Activated naive CD8-positive, alpha-beta T cell treated with anti-CD3 and anti-CD28 coated beads, Interleukin-2, amount 10 ng/mL, durations not matched to agents 7 days and 5 days (primary cell): ENCODE data around the gene RAB40A. TPM values are rescaled to one million over a fixed set of nuclear protein-coding genes. Genes with fewer than 3 reads are reported as not detected.
"Not testable (repeated sequence)": the region's sequence is repeated elsewhere in the genome, so short reads cannot be mapped to it uniquely, and the experiment has no call there.

Experiments used
- ATAC-seq: fragments of 150-1000 bp; cut with Tn5 transposase; one replicate; pipeline ENCODE4 v1.10.0; 2021; ENCODE audit warnings: low read depth, moderate library complexity
- POLR2A ChIA-PET: fragments of 350-600 bp; sonication (Branson Sonifier 250); formaldehyde crosslinking; loops from one replicate; lab custom pipeline; 2021; ENCODE audit warnings: antibody characterized with exemption; lab: Charles Lee
- DNase-seq: peaks from one replicate; pipeline ENCODE4 v3.0.0; 2021
- H3K27ac Mint-ChIP-seq: one replicate; pipeline ENCODE4 v1.8.0; 2022; ENCODE audit warnings: mild to moderate bottlenecking, mixed read lengths
- H3K27me3 Mint-ChIP-seq: one replicate; pipeline ENCODE4 v1.8.0; 2022; ENCODE audit warnings: mild to moderate bottlenecking, moderate library complexity, mixed read lengths
- H3K36me3 Mint-ChIP-seq: one replicate; pipeline ENCODE4 v1.8.0; 2021; ENCODE audit warnings: mild to moderate bottlenecking, mixed read lengths
- H3K4me1 Mint-ChIP-seq: one replicate; pipeline ENCODE4 v1.8.0; 2021; ENCODE audit warnings: mixed read lengths
- H3K4me3 Mint-ChIP-seq: one replicate; pipeline ENCODE4 v1.8.0; 2022; ENCODE audit warnings: mild to moderate bottlenecking, moderate library complexity, mixed read lengths
- H3K9me3 Mint-ChIP-seq: one replicate; pipeline ENCODE4 v1.8.0; 2021; ENCODE audit warnings: mixed read lengths
- total RNA-seq, 2 experiments: library from RNA; stranded (reverse); gene quantifications; one replicate each; pipeline ENCODE4 v1.2.3, GENCODE V29; 2021

Gene RAB40A
- total RNA-seq, 2 experiments from 2014 or later, result 0.22 to 0.26 TPM

- DNase-seq, result no peak
- H3K4me1 Mint-ChIP-seq, result peaks cover 2% of the 10 kb centered on the region
- H3K27ac Mint-ChIP-seq, result no peak overlapping the region
- H3K36me3 Mint-ChIP-seq, result no peaks in the 10 kb centered on the region
- ATAC-seq, result no peak
- H3K27me3 Mint-ChIP-seq, result peaks cover 3% of the 10 kb centered on the region
- H3K4me3 Mint-ChIP-seq, result no peak overlapping the region
- POLR2A ChIA-PET, result no interaction called here
- no peaks in the 10 kb centered on the region for H3K9me3 Mint-ChIP-seq
These were observed 6.2 kb downstream of the RAB40A start for GRCh38 chrX:103513067-103513466.

GRCh38 chrX:103510031-103510430, 9.3 kb downstream of the RAB40A start:
- Mint-ChIP-seq H3K27me3 (peaks cover 3% of the 10 kb centered on the region), H3K9me3 (no peaks in the 10 kb centered on the region), H3K36me3 (no peaks in the 10 kb centered on the region), H3K27ac (no peak overlapping the region), H3K4me3 (no peak overlapping the region), H3K4me1 (no peaks in the 10 kb centered on the region)
- POLR2A ChIA-PET, result no interaction called here
- ATAC-seq (no peak), DNase-seq (no peak)

GRCh38 chrX:103503853-103504207, 15.5 kb downstream of the RAB40A start:
- DNase-seq (no peak), ATAC-seq (no peak)
- H3K4me3 Mint-ChIP-seq, result no peak overlapping the region
- no peaks in the 10 kb centered on the region for H3K36me3 Mint-ChIP-seq
- no peak overlapping the region for H3K27ac Mint-ChIP-seq
- POLR2A ChIA-PET, result no interaction called here
- H3K4me1 Mint-ChIP-seq, result no peaks in the 10 kb centered on the region
- no peaks in the 10 kb centered on the region for H3K9me3 Mint-ChIP-seq
- no peaks in the 10 kb centered on the region for H3K27me3 Mint-ChIP-seq

GRCh38 chrX:103503163-103503852, 16.0 kb downstream of the RAB40A start:
- no peak overlapping the region for H3K27ac Mint-ChIP-seq
- DNase-seq, result no peak
- H3K4me1 Mint-ChIP-seq, result no peaks in the 10 kb centered on the region
- POLR2A ChIA-PET, result no interaction called here
- H3K4me3 Mint-ChIP-seq, result no peak overlapping the region
- no peaks in the 10 kb centered on the region for H3K27me3 Mint-ChIP-seq
- no peaks in the 10 kb centered on the region for H3K36me3 Mint-ChIP-seq
- no peaks in the 10 kb centered on the region for H3K9me3 Mint-ChIP-seq
- ATAC-seq, result no peak

- DNase-seq (no peak), ATAC-seq (no peak)
- Mint-ChIP-seq H3K27ac (no peak overlapping the region), H3K27me3 (peaks cover 7% of the 10 kb centered on the region), H3K36me3 (no peaks in the 10 kb centered on the region), H3K9me3 (no peaks in the 10 kb centered on the region), H3K4me3 (no peak overlapping the region), H3K4me1 (peaks cover 2% of the 10 kb centered on the region)
- POLR2A ChIA-PET, result no interaction called here
These were observed 20.5 kb downstream of the RAB40A start for GRCh38 chrX:103498786-103499185.

- POLR2A ChIA-PET, result no interaction called here
- no peak overlapping the region for H3K4me3 Mint-ChIP-seq
- no peak for DNase-seq
- H3K27me3 Mint-ChIP-seq, result peaks cover 9% of the 10 kb centered on the region
- no peak overlapping the region for H3K27ac Mint-ChIP-seq
- no peak for ATAC-seq
- H3K36me3 Mint-ChIP-seq, result no peaks in the 10 kb centered on the region
- H3K4me1 Mint-ChIP-seq, result peaks cover 2% of the 10 kb centered on the region
- H3K9me3 Mint-ChIP-seq, result no peaks in the 10 kb centered on the region
These were observed 23.5 kb downstream of the RAB40A start for GRCh38 chrX:103495786-103496185.

- H3K9me3 Mint-ChIP-seq, H3K36me3 Mint-ChIP-seq, POLR2A ChIA-PET, H3K27ac Mint-ChIP-seq, DNase-seq, ATAC-seq, H3K4me1 Mint-ChIP-seq, H3K27me3 Mint-ChIP-seq, H3K4me3 Mint-ChIP-seq: not testable (repeated sequence)
These were observed 25.7 kb downstream of the RAB40A start for GRCh38 chrX:103493578-103493977.

GRCh38 chrX:103489733-103490132, 29.6 kb downstream of the RAB40A start:
- ATAC-seq, H3K4me1 Mint-ChIP-seq, H3K27me3 Mint-ChIP-seq, H3K36me3 Mint-ChIP-seq, DNase-seq, H3K27ac Mint-ChIP-seq, POLR2A ChIA-PET, H3K4me3 Mint-ChIP-seq, H3K9me3 Mint-ChIP-seq: not testable (repeated sequence)

GRCh38 chrX:103488794-103489193, 30.5 kb downstream of the RAB40A start:
- DNase-seq (no peak), ATAC-seq (no peak)
- H3K36me3 Mint-ChIP-seq, result no peaks in the 10 kb centered on the region
- H3K27ac Mint-ChIP-seq, result no peak overlapping the region
- H3K9me3 Mint-ChIP-seq, result no peaks in the 10 kb centered on the region
- no peaks in the 10 kb centered on the region for H3K4me1 Mint-ChIP-seq
- peaks cover 3% of the 10 kb centered on the region for H3K27me3 Mint-ChIP-seq
- POLR2A ChIA-PET, result no interaction called here
- no peak overlapping the region for H3K4me3 Mint-ChIP-seq

- H3K36me3 Mint-ChIP-seq, result no peaks in the 10 kb centered on the region
- no peaks in the 10 kb centered on the region for H3K9me3 Mint-ChIP-seq
- H3K27me3 Mint-ChIP-seq, result peaks cover under 1% of the 10 kb centered on the region
- DNase-seq, result no peak
- POLR2A ChIA-PET, result no interaction called here
- no peak overlapping the region for H3K27ac Mint-ChIP-seq
- no peak for ATAC-seq
- H3K4me1 Mint-ChIP-seq, result no peaks in the 10 kb centered on the region
- H3K4me3 Mint-ChIP-seq, result no peak overlapping the region
These were observed 31.0 kb downstream of the RAB40A start for GRCh38 chrX:103488332-103488731.

- H3K9me3 Mint-ChIP-seq, result no peaks in the 10 kb centered on the region
- H3K36me3 Mint-ChIP-seq, result no peaks in the 10 kb centered on the region
- DNase-seq (no peak), ATAC-seq (no peak)
- H3K4me1 Mint-ChIP-seq, result no peaks in the 10 kb centered on the region
- H3K27ac Mint-ChIP-seq, result no peak overlapping the region
- H3K4me3 Mint-ChIP-seq, result no peak overlapping the region
- POLR2A ChIA-PET, result no interaction called here
- H3K27me3 Mint-ChIP-seq, result no peaks in the 10 kb centered on the region
These were observed 35.6 kb downstream of the RAB40A start for GRCh38 chrX:103483720-103484119.

- Mint-ChIP-seq H3K27me3 (no peaks in the 10 kb centered on the region), H3K4me3 (no peak overlapping the region), H3K27ac (no peak overlapping the region), H3K4me1 (no peaks in the 10 kb centered on the region), H3K9me3 (no peaks in the 10 kb centered on the region), H3K36me3 (no peaks in the 10 kb centered on the region)
- POLR2A ChIA-PET, result no interaction called here
- DNase-seq (no peak), ATAC-seq (no peak)
These were observed 38.8 kb downstream of the RAB40A start for GRCh38 chrX:103480526-103480925.

- no peaks in the 10 kb centered on the region for H3K36me3 Mint-ChIP-seq
- H3K9me3 Mint-ChIP-seq, result no peaks in the 10 kb centered on the region
- H3K27me3 Mint-ChIP-seq, result no peaks in the 10 kb centered on the region
- H3K4me1 Mint-ChIP-seq, result no peaks in the 10 kb centered on the region
- no peak for DNase-seq
- H3K27ac Mint-ChIP-seq, result no peak overlapping the region
- POLR2A ChIA-PET, result no interaction called here
- H3K4me3 Mint-ChIP-seq, result no peak overlapping the region
- ATAC-seq, result no peak
These were observed 41.8 kb downstream of the RAB40A start for GRCh38 chrX:103477496-103477895.

GRCh38 chrX:103475381-103475780, 43.9 kb downstream of the RAB40A start:
- no peak for DNase-seq
- no peak for ATAC-seq
- no peak overlapping the region for H3K4me3 Mint-ChIP-seq
- H3K36me3 Mint-ChIP-seq, result no peaks in the 10 kb centered on the region
- no peak overlapping the region for H3K27ac Mint-ChIP-seq
- H3K4me1 Mint-ChIP-seq, result no peaks in the 10 kb centered on the region
- POLR2A ChIA-PET, result no interaction called here
- H3K27me3 Mint-ChIP-seq, result no peaks in the 10 kb centered on the region
- H3K9me3 Mint-ChIP-seq, result no peaks in the 10 kb centered on the region

- H3K27ac Mint-ChIP-seq, H3K36me3 Mint-ChIP-seq, POLR2A ChIA-PET, DNase-seq, H3K4me3 Mint-ChIP-seq, H3K4me1 Mint-ChIP-seq, H3K27me3 Mint-ChIP-seq, H3K9me3 Mint-ChIP-seq, ATAC-seq: not testable (repeated sequence)
These were observed 49.3 kb downstream of the RAB40A start for GRCh38 chrX:103469977-103470376.
